WTC11 (cell line): ENCODE data around the gene ARL10. TPM values are rescaled to one million over a fixed set of nuclear protein-coding genes. Genes with fewer than 3 reads are reported as not detected.
A peak's percentile ranks its signal among the peaks of the same experiment; 100 is the strongest.

ENCODE experiments used
- AFF4 ChIP-seq: sonication (generic); formaldehyde crosslinking; IDR thresholded peaks from 2 replicates; pipeline ENCODE4 v1.8.1; 2023; ENCODE audit warnings: mild to moderate bottlenecking, missing genetic modification reagents, borderline replicate concordance
- ATF1 ChIP-seq: sonication (generic); formaldehyde crosslinking; IDR thresholded peaks from 2 replicates; pipeline ENCODE4 v1.8.1; 2023; ENCODE audit warnings: mild to moderate bottlenecking, moderate library complexity, missing genetic modification reagents
- ATF3 ChIP-seq: sonication (generic); formaldehyde crosslinking; conservative IDR thresholded peaks from 2 replicates; pipeline ENCODE4 v1.8.1; 2022; ENCODE audit warnings: mild to moderate bottlenecking, missing genetic modification reagents
- ATF6 ChIP-seq: sonication (generic); formaldehyde crosslinking; IDR thresholded peaks from 2 replicates; pipeline ENCODE4 v1.8.1; 2023; ENCODE audit warnings: mild to moderate bottlenecking, missing genetic modification reagents
- CBFB ChIP-seq: sonication (generic); formaldehyde crosslinking; IDR thresholded peaks from 2 replicates; pipeline ENCODE4 v1.8.1; 2022; ENCODE audit warnings: mild to moderate bottlenecking, low read depth, missing genetic modification reagents
- CTCF ChIP-seq: fragments of 200-600 bp; IDR thresholded peaks from 2 replicates; pipeline ENCODE4 v1.8.0; 2022; ENCODE audit warnings: antibody characterized with exemption
- ELF4 ChIP-seq: sonication (generic); formaldehyde crosslinking; IDR thresholded peaks from 2 replicates; pipeline ENCODE4 v1.8.1; 2022; ENCODE audit warnings: low read depth, mild to moderate bottlenecking, moderate library complexity, missing genetic modification reagents
- EMX1 ChIP-seq: fragments of 250-450 bp; sonication (Bioruptor Pico); IDR thresholded peaks from 2 replicates; pipeline ENCODE4 v1.8.0; 2021; ENCODE audit warnings: mild to moderate bottlenecking
- GRHL2 ChIP-seq: fragments of 250-450 bp; sonication (Bioruptor Pico); IDR thresholded peaks from 2 replicates; pipeline ENCODE4 v1.8.0; 2022; ENCODE audit warnings: mild to moderate bottlenecking, moderate library complexity; ENCODE audit not compliant: insufficient replicate concordance, severe bottlenecking
- GTF2I ChIP-seq: fragments of 250-450 bp; sonication (Bioruptor Pico); conservative IDR thresholded peaks from 2 replicates; pipeline ENCODE4 v1.4.0; 2021; ENCODE audit warnings: mild to moderate bottlenecking
- IRF1 ChIP-seq: sonication (generic); formaldehyde crosslinking; IDR thresholded peaks from 2 replicates; pipeline ENCODE4 v1.8.0; 2023; ENCODE audit warnings: missing genetic modification reagents
- MAX ChIP-seq: sonication (generic); formaldehyde crosslinking; IDR thresholded peaks from 2 replicates; pipeline ENCODE4 v1.8.0; 2022; ENCODE audit warnings: mild to moderate bottlenecking, missing genetic modification reagents
- NR1H2 ChIP-seq: sonication (generic); formaldehyde crosslinking; IDR thresholded peaks from 2 replicates; pipeline ENCODE4 v1.9.0; 2021; ENCODE audit warnings: mild to moderate bottlenecking, moderate library complexity, missing genetic modification reagents
- PRDM15 ChIP-seq: sonication (generic); formaldehyde crosslinking; IDR thresholded peaks from 2 replicates; pipeline ENCODE4 v1.8.0; 2022; ENCODE audit warnings: missing genetic modification reagents
- TEAD1 ChIP-seq: sonication (generic); formaldehyde crosslinking; IDR thresholded peaks from 2 replicates; pipeline ENCODE4 v1.8.0; 2022; ENCODE audit warnings: mild to moderate bottlenecking, missing genetic modification reagents
- USF1 ChIP-seq: sonication (generic); formaldehyde crosslinking; IDR thresholded peaks from 2 replicates; pipeline ENCODE4 v1.8.0; 2022; ENCODE audit warnings: mild to moderate bottlenecking, missing genetic modification reagents
- ZNF219 ChIP-seq: sonication (generic); formaldehyde crosslinking; IDR thresholded peaks from 2 replicates; pipeline ENCODE4 v1.8.0; 2023; ENCODE audit warnings: missing genetic modification reagents, mild to moderate bottlenecking, borderline replicate concordance
- ZNF232 ChIP-seq: sonication (generic); formaldehyde crosslinking; IDR thresholded peaks from 2 replicates; pipeline ENCODE4 v1.8.0; 2022; ENCODE audit warnings: mild to moderate bottlenecking, missing genetic modification reagents
- ZNF532 ChIP-seq: fragments of 250-450 bp; sonication (Bioruptor Pico); IDR thresholded peaks from 2 replicates; pipeline ENCODE4 v1.9.0; 2021; ENCODE audit warnings: mild to moderate bottlenecking, borderline replicate concordance
- total RNA-seq: library from RNA; stranded (reverse); gene quantifications from 3 replicates; pipeline ENCODE4 v1.2.3, GENCODE V29; 2021

The ARL10 gene
- total RNA-seq, 1 experiment from 2014 or later: 6.8 TPM

GRCh38 chr5:176415952-176416924 lies 51.0 kb downstream of the ARL10 start, which contains the start of gene CLTB (continued):
- TF ChIP-seq CBFB (CRISPR knock-in tag): no peak
- TF ChIP-seq AFF4 (CRISPR knock-in tag): no peak
- TF ChIP-seq USF1: no peak
- TF ChIP-seq ATF3 (CRISPR knock-in tag): no peak
- no peak for TF ChIP-seq ATF1 (CRISPR knock-in tag)
- no peak for TF ChIP-seq GTF2I (CRISPR knock-in tag)
- no peak for TF ChIP-seq GRHL2 (CRISPR knock-in tag)
- no peak for TF ChIP-seq CTCF
- no peak for TF ChIP-seq ZNF232 (CRISPR knock-in tag)
- TF ChIP-seq MAX (CRISPR knock-in tag): peak; percentile 89
- TF ChIP-seq ZNF219 (CRISPR knock-in tag): no peak
- TF ChIP-seq PRDM15 (CRISPR knock-in tag): peak; percentile 50; the same call in 1 of the 2 replicates
- TF ChIP-seq NR1H2: no peak
- no peak for TF ChIP-seq EMX1 (CRISPR knock-in tag)
- no peak for TF ChIP-seq ZNF532 (CRISPR knock-in tag)
- TF ChIP-seq TEAD1: peak; percentile 79; the same call in 1 of the 2 replicates
- TF ChIP-seq IRF1 (CRISPR knock-in tag): no peak
- TF ChIP-seq ELF4 (CRISPR knock-in tag): no peak
- TF ChIP-seq ATF6: no peak
